ENCODE measurements around the gene METTL22. TPM values are rescaled to one million over a fixed set of nuclear protein-coding genes. Genes with fewer than 3 reads are reported as not detected.

METTL22 gene, protein sequence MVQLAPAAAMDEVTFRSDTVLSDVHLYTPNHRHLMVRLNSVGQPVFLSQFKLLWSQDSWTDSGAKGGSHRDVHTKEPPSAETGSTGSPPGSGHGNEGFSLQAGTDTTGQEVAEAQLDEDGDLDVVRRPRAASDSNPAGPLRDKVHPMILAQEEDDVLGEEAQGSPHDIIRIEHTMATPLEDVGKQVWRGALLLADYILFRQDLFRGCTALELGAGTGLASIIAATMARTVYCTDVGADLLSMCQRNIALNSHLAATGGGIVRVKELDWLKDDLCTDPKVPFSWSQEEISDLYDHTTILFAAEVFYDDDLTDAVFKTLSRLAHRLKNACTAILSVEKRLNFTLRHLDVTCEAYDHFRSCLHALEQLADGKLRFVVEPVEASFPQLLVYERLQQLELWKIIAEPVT
- polyA plus RNA-seq, result 10 to 100 TPM; 14.1 to 23.3 (median 15.5) TPM
- long read RNA-seq, donor 1, result 0 reads
- long read RNA-seq, donor 2, result 0 reads
- long read RNA-seq, donor 3, full-length matches to known transcripts, result 1 of 1 reads
- long read RNA-seq, donor 3, partial matches to known transcripts, result 0 of 1 reads
- long read RNA-seq, donor 3, other reads (novel, unspliced or antisense), result 0 of 1 reads
- long read RNA-seq, donor 4, result 0 reads
- long read RNA-seq, donor 5, result 0 reads
- long read RNA-seq, donor 6, partial matches to known transcripts, result 0 of 1 reads
- long read RNA-seq, donor 6, other reads (novel, unspliced or antisense), result 0 of 1 reads
- long read RNA-seq, donor 7, full-length matches to known transcripts, result 1 of 1 reads
- long read RNA-seq, donor 7, partial matches to known transcripts, result 0 of 1 reads
- long read RNA-seq, donor 7, other reads (novel, unspliced or antisense), result 0 of 1 reads
- long read RNA-seq, donor 8, result 0 reads
- long read RNA-seq, donor 9, result 0 reads
- long read RNA-seq, donor 10, partial matches to known transcripts, result 0 of 2 reads
- long read RNA-seq, donor 10, other reads (novel, unspliced or antisense), result 0 of 2 reads

DNA sequence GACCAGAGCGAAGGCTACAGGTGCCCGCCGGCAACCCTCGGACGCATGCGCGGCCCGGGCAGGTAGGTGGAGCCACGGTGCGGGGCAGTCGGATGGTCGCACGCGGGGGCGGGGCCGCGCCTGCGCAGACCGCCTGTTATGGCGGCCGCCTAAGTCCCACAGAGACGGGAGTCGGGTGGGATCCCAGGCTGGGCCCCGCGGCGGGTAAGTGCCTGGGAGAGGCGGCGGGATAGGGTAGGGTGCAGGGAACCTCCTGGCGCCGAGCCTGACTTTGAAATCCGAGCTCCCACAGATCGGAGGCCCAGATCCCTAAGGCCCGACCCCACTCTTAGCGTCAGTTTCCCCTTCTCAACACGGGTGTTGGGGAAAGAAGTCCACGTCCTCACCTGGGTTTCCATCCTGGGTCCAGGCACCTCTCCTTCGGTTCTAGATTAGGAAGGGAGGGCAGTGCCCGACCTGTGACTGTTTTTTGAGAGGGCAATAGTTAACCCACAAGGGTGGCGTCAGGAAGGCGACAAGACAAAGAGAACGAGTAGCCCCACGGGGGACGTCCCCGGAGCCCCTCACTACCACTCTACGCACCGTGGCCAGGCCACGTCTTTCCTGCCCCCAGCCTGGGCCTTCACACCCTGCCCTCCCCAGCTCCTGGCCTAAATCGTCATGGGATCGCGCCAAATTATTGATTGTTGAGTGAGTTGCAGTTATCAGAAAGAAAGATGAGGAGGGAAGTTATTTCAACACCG is at the start of gene METTL22:
METTL22 (plus strand) TSS at position 127 of the 743 bp plus-strand sequence. CDS start 3,968 bp downstream, outside the sequence.
- 0% methylated on average over 51 of the region's 51 CpGs for WGBS, 3 donors
- Histone ChIP-seq H3K9me3 (ENCODE audit: control insufficient read depth in 2 of 2, insufficient read depth in 1 of 2, low read depth in 1 of 2, low read length in 1 of 2) (peaks cover 0 to 3% of the 10 kb centered on the region in 2 donors), H3K36me3 (ENCODE audit: control insufficient read depth in 3 of 3, insufficient read depth in 2 of 3, low read depth in 1 of 3, low read length in 3 of 3) (peaks cover 0 to 15% (median 7%) of the 10 kb centered on the region in 3 donors), H3K27ac (ENCODE audit: low read depth in 1 of 3, low read length in 2 of 3) (peak within 1 kb of the TSS in 2 of 3 donors; percentile 75 to 83), H3K4me3 (ENCODE audit: low read depth in 1 of 3, low read length in 3 of 3) (peak within 1 kb of the TSS; percentile 61 to 100 (median 90)), H3K4me1 (ENCODE audit: control insufficient read depth in 3 of 3, insufficient read depth in 2 of 3, low read depth in 1 of 3, low read length in 2 of 3) (no peaks in the 10 kb centered on the region), H3K27me3 (ENCODE audit: control insufficient read depth in 3 of 3, insufficient read depth in 3 of 3, low read length in 3 of 3) (peaks cover 0 to 2% (median 0%) of the 10 kb centered on the region in 3 donors)
- FAIRE-seq (no peak), DNase-seq (peak; percentile 83 to 95)

DNA sequence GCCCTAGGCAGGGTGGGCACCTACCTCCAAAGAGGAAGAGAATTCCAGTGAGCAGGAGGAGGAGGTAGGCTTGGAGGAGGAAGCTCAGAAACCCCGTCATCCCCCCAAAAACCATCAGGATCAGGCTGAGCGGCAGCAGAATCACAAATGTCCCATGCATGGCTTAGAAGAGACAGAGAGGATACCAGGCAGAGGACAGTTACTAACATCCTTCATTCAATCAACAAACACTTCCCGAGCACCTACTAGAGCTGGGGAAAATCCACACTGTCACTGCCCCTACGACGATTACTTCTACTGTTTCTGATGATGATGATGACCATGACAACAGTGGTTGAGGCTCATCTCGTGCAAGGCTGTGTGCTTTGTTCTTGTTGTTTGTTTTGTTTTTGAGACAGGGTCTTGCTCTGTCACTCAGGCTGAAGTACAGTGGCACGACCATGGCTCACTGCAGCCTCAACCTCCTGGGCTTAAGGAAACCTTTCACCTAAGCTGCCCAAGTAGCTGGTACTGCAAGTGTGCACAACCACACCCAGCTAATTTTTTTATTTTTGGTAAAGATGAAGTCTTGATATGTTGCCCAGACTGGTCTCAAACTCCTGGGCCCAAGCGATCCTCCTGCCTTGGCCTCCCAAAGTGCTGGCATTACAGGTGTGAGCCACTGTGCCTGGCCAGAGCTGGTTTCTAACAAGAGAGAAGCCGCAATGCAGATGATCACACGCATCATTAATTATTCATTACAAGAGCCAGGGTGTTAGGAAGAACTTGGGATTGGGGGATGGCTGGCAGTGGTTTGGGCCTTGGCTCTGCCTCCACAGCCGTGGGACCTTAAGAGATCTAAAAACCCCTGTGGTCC is 49.2 kb upstream of the METTL22 start:
- no peak for DNase-seq
- 76 to 80% (median 77%) methylated on average over 11 of the region's 11 CpGs for WGBS, 3 donors
- H3K27ac ChIP-seq (ENCODE audit: low read depth in 1 of 3, low read length in 2 of 3), result no peak overlapping the region

DNA sequence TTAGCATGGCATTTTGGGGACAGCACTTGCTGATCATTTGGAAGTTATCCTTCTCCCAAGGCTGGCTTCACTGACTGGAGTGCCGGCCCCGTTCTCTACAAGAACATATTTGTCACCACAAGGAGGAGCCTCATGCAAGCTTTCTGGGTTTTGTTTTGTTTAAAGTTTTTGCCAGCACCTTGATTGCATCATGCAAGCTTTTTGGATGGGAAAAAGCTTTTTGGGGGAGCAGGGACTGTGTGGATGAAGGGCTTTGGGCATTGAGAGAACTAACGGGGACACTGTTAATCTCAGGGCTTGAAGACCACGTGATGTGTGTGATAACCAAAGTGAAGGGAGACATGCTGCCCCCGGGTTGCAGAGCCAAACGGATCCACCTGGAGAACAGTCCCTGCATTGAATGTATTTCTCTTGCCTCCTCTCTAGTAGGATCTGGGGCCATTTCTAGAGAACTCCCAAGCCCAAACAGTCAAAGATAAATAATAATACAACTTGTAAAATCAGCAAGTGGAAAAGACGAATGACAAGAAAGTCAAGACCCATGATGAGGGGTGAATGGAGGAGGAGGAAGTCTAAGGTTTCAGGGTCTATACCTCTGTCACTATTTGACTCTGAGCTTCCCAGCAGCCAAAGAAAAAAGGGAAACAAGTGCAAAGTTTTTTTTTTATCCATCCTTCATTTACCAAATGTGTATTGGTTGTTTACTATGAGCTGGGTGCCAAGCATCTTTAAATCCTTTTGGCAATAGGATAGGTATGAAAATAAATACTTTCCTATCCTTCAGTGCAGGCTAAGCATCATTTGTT is 48.4 kb upstream of the METTL22 start:
- H3K36me3 ChIP-seq (ENCODE audit: control insufficient read depth in 3 of 3, insufficient read depth in 2 of 3, low read depth in 1 of 3, low read length in 3 of 3), result no peaks in the 10 kb centered on the region
- H3K9me3 ChIP-seq (ENCODE audit: control insufficient read depth in 2 of 2, insufficient read depth in 1 of 2, low read depth in 1 of 2, low read length in 1 of 2), result no peaks in the 10 kb centered on the region
- H3K4me3 ChIP-seq (ENCODE audit: low read depth in 1 of 3, low read length in 3 of 3), result no peak overlapping the region
- H3K4me1 ChIP-seq (ENCODE audit: control insufficient read depth in 3 of 3, insufficient read depth in 2 of 3, low read depth in 1 of 3, low read length in 2 of 3), result no peaks in the 10 kb centered on the region
- no peak overlapping the region for H3K27ac ChIP-seq (ENCODE audit: low read depth in 1 of 3, low read length in 2 of 3)
- FAIRE-seq, result no peak
- 32 to 48% (median 34%) methylated on average over 7 of the region's 7 CpGs for WGBS, 3 donors
- peaks cover 0 to 3% (median 0%) of the 10 kb centered on the region in 3 donors for H3K27me3 ChIP-seq (ENCODE audit: control insufficient read depth in 3 of 3, insufficient read depth in 3 of 3, low read length in 3 of 3)
- peak in 1 of 2 donors; percentile 33 for DNase-seq

More for the DNA sequence above, 49.2 kb upstream of the METTL22 start:
- Histone ChIP-seq H3K27me3 (ENCODE audit: control insufficient read depth in 3 of 3, insufficient read depth in 3 of 3, low read length in 3 of 3) (peaks cover 0 to 3% (median 0%) of the 10 kb centered on the region in 3 donors), H3K4me3 (ENCODE audit: low read depth in 1 of 3, low read length in 3 of 3) (no peak overlapping the region), H3K9me3 (ENCODE audit: control insufficient read depth in 2 of 2, insufficient read depth in 1 of 2, low read depth in 1 of 2, low read length in 1 of 2) (no peaks in the 10 kb centered on the region), H3K36me3 (ENCODE audit: control insufficient read depth in 3 of 3, insufficient read depth in 2 of 3, low read depth in 1 of 3, low read length in 3 of 3) (no peaks in the 10 kb centered on the region), H3K4me1 (ENCODE audit: control insufficient read depth in 3 of 3, insufficient read depth in 2 of 3, low read depth in 1 of 3, low read length in 2 of 3) (no peaks in the 10 kb centered on the region)
- no peak for FAIRE-seq

DNA sequence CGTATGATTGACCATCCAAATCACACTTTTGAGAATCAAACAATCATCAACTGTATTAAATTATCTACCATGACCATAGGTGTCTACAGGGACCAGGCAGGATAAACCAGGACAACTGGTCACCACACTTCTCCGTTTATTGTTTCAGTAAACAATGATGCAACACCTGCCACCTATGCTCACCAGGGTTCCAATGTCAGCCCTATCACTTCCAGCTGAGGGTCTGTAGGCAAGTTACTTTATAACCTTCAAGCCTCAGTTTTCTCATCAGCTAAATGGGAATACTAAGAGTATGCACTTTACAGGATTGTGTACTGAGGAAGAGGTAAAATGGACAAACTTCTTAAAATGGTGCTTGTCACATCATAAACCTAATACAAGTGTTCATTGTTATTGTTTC is 46.1 kb upstream of the METTL22 start:
- no peaks in the 10 kb centered on the region for H3K4me1 ChIP-seq (ENCODE audit: control insufficient read depth in 3 of 3, insufficient read depth in 2 of 3, low read depth in 1 of 3, low read length in 2 of 3)
- H3K36me3 ChIP-seq (ENCODE audit: control insufficient read depth in 3 of 3, insufficient read depth in 2 of 3, low read depth in 1 of 3, low read length in 3 of 3), result no peaks in the 10 kb centered on the region
- 57 to 68% (median 59%) methylated on average over 2 of the region's 2 CpGs for WGBS, 3 donors
- H3K27ac ChIP-seq (ENCODE audit: low read depth in 1 of 3, low read length in 2 of 3), result no peak overlapping the region
- H3K27me3 ChIP-seq (ENCODE audit: control insufficient read depth in 3 of 3, insufficient read depth in 3 of 3, low read length in 3 of 3), result peaks cover 0 to 3% (median 0%) of the 10 kb centered on the region in 3 donors
- DNase-seq (no peak), FAIRE-seq (no peak)
- no peak overlapping the region for H3K4me3 ChIP-seq (ENCODE audit: low read depth in 1 of 3, low read length in 3 of 3)
- no peaks in the 10 kb centered on the region for H3K9me3 ChIP-seq (ENCODE audit: control insufficient read depth in 2 of 2, insufficient read depth in 1 of 2, low read depth in 1 of 2, low read length in 1 of 2)

DNA sequence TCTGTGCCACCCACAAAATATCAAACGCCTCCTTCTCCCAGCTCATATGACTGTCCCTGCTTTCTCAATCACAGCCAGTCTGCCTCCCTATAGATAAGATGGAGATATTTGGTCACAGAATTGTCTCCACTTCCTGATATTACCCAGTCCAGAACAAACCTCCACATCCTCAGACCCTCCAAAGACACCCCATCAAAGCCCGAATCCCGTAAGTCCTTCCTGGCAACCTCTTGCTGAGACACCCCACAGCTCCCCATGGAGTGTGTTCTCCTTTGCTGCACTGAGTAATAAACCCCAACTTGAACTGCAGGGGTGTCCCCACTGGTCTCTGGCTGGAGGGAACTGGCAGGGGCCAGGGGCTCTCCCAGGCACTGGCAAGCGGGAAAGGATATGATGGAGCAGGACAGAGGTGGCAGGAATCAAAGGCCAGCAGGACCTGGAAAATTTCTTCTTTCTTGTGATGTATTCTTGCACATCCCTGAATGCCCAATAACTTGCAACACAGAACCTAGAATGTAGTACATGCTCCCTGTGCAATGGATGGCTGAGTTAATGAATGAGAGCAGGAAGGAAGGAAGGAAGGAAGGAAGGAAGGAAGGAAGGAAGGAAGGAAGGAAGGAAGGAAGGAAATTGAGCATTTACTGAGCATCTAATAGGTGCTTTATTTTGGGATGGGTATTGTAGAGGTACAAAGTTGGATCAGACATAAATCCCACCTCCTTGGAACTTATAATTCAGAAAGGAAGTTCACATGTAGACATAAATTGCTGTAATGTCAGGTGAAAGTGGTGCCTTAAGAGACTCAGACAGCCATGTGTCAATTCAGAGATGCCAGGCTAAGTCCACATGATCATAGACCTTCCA is 45.1 kb upstream of the METTL22 start:
- WGBS, 3 donors, result 86 to 97% (median 91%) methylated on average over 4 of the region's 4 CpGs
- no peak for DNase-seq
- H3K27me3 ChIP-seq (ENCODE audit: control insufficient read depth in 3 of 3, insufficient read depth in 3 of 3, low read length in 3 of 3), result peaks cover 0 to 3% (median 0%) of the 10 kb centered on the region in 3 donors
- no peak overlapping the region for H3K27ac ChIP-seq (ENCODE audit: low read depth in 1 of 3, low read length in 2 of 3)
- H3K4me3 ChIP-seq (ENCODE audit: low read depth in 1 of 3, low read length in 3 of 3), result no peak overlapping the region
- no peak for FAIRE-seq
- H3K36me3 ChIP-seq (ENCODE audit: control insufficient read depth in 3 of 3, insufficient read depth in 2 of 3, low read depth in 1 of 3, low read length in 3 of 3), result no peaks in the 10 kb centered on the region
- no peaks in the 10 kb centered on the region for H3K4me1 ChIP-seq (ENCODE audit: control insufficient read depth in 3 of 3, insufficient read depth in 2 of 3, low read depth in 1 of 3, low read length in 2 of 3)
- no peaks in the 10 kb centered on the region for H3K9me3 ChIP-seq (ENCODE audit: control insufficient read depth in 2 of 2, insufficient read depth in 1 of 2, low read depth in 1 of 2, low read length in 1 of 2)

DNA sequence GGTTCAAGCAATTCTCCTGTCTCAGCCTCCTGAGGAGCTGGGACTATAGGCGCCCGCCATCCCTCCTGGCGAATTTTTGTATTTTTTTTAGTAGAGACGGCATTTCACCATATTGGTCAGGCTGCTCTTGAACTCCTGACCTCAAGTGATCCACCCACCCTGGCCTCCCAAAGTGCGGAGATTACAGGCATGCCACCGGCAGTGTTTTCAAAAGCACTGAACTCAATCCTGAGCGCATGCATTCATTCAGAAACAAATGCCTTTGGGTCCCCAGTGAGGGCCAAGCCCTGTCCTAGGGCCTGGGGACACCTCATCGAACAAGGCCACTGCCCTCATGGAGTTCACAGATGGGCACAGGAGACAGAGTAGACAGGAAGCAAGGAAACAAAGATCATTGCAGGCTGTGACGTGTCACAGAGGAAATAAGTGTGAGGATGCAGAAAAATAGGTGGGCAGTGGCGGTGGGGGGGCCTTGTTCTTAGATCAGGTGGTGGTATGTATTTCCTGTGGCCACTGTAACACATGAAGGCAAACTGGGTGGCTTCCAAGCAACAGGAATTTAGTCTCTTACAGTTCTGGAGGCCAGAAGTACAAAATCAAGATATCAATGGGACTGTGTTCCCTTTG is 43.7 kb upstream of the METTL22 start:
- no peaks in the 10 kb centered on the region for H3K9me3 ChIP-seq (ENCODE audit: control insufficient read depth in 2 of 2, insufficient read depth in 1 of 2, low read depth in 1 of 2, low read length in 1 of 2)
- H3K27me3 ChIP-seq (ENCODE audit: control insufficient read depth in 3 of 3, insufficient read depth in 3 of 3, low read length in 3 of 3), result peaks cover 0 to 3% (median 0%) of the 10 kb centered on the region in 3 donors
- H3K4me3 ChIP-seq (ENCODE audit: low read depth in 1 of 3, low read length in 3 of 3), result no peak overlapping the region
- H3K27ac ChIP-seq (ENCODE audit: low read depth in 1 of 3, low read length in 2 of 3), result no peak overlapping the region
- H3K4me1 ChIP-seq (ENCODE audit: control insufficient read depth in 3 of 3, insufficient read depth in 2 of 3, low read depth in 1 of 3, low read length in 2 of 3), result no peaks in the 10 kb centered on the region
- 77 to 86% (median 85%) methylated on average over 10 of the region's 10 CpGs for WGBS, 3 donors
- FAIRE-seq (no peak), DNase-seq (no peak)
- H3K36me3 ChIP-seq (ENCODE audit: control insufficient read depth in 3 of 3, insufficient read depth in 2 of 3, low read depth in 1 of 3, low read length in 3 of 3), result no peaks in the 10 kb centered on the region
